Epithelial cell of esophagus (primary cell): ENCODE measurements around the gene OVCA2.
"Not testable (repeated sequence)": the region's sequence is repeated elsewhere in the genome, so short reads cannot be mapped to it uniquely, and the experiment has no call there.

Source experiments
- DNase-seq: peaks from one replicate; pipeline ENCODE4 v3.0.0; 2010; ENCODE audit warnings: low read depth
- H3K4me3 ChIP-seq: 2 replicates; pipeline ENCODE4 v1.5.1; 2011; ENCODE audit warnings: mild to moderate bottlenecking, low read length, control low read depth
- CTCF ChIP-seq: IDR thresholded peaks from 2 replicates; pipeline ENCODE4 v1.5.1; 2011; ENCODE audit warnings: low read depth, mild to moderate bottlenecking, low read length, control low read depth, inconsistent platforms; ENCODE audit not compliant: insufficient read depth; ENCODE audit errors: missing control alignments

Gene OVCA2

GRCh38 chr17:2008332-2009126 lies 33.3 kb upstream of the OVCA2 start:
- no peak for TF ChIP-seq CTCF
- no peak for DNase-seq
- H3K4me3 ChIP-seq: no peak overlapping the region

- no peak for TF ChIP-seq CTCF
- no peak overlapping the region for H3K4me3 ChIP-seq
- DNase-seq: no peak
Observed at GRCh38 chr17:2009737-2010136, 32.1 kb upstream of the OVCA2 start.

- peak; percentile 79 for DNase-seq
- no peak overlapping the region for H3K4me3 ChIP-seq
- TF ChIP-seq CTCF: no peak
Observed at GRCh38 chr17:2011411-2012371, 30.1 kb upstream of the OVCA2 start.

- H3K4me3 ChIP-seq: no peak overlapping the region
- TF ChIP-seq CTCF: no peak
- no peak for DNase-seq
Observed at GRCh38 chr17:2012499-2012898, 29.3 kb upstream of the OVCA2 start.

GRCh38 chr17:2013220-2013993 lies 28.4 kb upstream of the OVCA2 start:
- not testable (repeated sequence) for H3K4me3 ChIP-seq
- peak; percentile 52 for DNase-seq

- H3K4me3 ChIP-seq: no peak overlapping the region
- no peak for TF ChIP-seq CTCF
- DNase-seq: no peak
Observed at GRCh38 chr17:2013994-2014317, 27.9 kb upstream of the OVCA2 start.

GRCh38 chr17:2015314-2015713 lies 26.5 kb upstream of the OVCA2 start:
- TF ChIP-seq CTCF: no peak
- no peak overlapping the region for H3K4me3 ChIP-seq
- no peak for DNase-seq
